Measurements from ENCODE around the gene HDAC11.

GRCh38 chr3:13516760-13517135 lies 36.6 kb downstream of the HDAC11 start:
- no peak for TF ChIP-seq POLR2A (IDR thresholded peaks at IDR 0.05)
- no peak for TF ChIP-seq CTCF (IDR thresholded peaks at IDR 0.05)
